Activated T-cell treated with anti-CD3 and anti-CD28 coated beads for 24 hours (primary cell): Measurements from ENCODE around the gene H2AZ2.
"Not testable (repeated sequence)": the region's sequence is repeated elsewhere in the genome, so short reads cannot be mapped to it uniquely, and the experiment has no call there.

Experiments used
- DNase-seq: peaks from one replicate; pipeline ENCODE4 v3.0.0-alpha.2; 2020; ENCODE audit warnings: low read depth

H2AZ2 gene

DNA sequence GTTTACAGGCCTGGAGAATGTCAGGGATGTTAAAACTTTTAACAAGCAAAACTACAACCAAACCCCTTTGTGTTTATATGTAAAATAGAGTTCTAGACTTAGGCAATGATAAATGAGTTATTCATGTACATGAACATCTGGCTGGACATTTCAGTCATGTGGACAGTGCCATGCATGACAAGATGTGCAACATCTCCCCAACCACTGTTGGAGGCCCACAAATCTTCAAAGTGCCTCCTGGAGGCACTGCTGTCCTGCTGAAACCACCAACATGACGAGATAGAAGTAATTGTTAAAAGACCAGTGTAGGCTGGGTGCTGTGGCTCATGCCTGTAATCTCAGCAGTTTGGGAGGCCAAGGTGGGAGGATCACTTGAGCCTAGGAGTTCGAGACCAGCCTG, 33.0 kb downstream of the H2AZ2 start:
- DNase-seq = no peak

DNA sequence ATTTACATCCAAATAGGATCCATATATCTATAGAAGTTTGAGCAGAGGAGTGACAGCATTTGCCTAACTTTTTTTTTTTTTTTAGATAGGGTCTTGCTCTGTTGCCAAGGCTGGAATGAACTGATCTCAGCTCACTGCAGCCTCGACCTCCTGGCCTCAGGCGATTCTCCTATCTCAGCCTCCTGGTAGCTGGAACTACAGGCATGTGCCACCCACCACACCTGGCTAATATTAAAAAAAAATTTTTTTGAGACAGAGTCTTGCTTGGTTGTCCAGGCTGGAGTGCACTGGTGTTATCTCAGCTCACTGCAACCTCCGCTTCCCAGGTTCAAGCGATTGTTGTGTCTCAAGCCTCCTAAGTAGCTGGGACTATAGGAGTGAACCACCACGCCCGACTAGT, 36.3 kb downstream of the H2AZ2 start:
- DNase-seq = no peak

DNA sequence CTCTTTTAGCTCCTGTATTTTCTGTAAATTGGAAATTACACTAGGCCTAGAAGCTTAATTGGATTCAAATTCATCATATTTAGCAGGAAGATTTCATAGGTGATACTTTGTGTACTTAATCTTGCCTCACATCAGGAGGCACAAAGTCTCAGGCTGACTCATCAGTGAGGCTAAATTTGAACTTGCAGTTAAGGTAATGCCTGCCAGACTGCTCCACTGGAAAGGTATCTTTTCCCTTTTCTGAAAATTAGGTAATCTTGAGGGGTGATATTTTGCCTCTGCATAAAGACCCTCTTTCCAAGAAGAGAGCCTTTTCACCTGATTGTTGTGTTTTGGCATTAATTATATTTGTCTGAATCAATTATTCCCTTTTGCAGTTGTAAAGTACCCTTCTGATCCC, 36.8 kb downstream of the H2AZ2 start:
- DNase-seq = no peak

DNA sequence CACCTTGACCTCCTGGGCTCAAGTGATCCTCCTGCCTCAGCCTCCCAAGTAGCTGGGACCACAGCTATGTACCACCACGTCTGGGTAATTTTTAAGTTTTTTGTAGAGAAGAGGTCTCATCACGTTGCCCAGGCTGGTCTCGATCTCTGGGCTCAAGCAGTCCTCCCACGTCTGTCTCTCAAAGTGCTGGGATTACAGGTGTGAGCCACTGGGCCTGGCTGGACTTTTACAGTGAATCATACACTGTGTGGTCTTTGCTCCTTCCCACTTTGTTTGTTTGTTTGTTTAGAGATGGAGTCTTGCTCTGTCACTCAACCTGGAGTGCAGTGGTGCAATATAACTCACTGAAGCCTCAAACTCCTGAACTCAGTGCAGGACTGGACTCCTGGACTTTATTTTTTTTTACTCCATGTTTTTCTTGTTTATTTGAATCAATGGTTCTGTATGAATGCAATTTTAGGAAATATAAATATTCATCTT, 38.9 kb downstream of the H2AZ2 start:
- DNase-seq = no peak

DNA sequence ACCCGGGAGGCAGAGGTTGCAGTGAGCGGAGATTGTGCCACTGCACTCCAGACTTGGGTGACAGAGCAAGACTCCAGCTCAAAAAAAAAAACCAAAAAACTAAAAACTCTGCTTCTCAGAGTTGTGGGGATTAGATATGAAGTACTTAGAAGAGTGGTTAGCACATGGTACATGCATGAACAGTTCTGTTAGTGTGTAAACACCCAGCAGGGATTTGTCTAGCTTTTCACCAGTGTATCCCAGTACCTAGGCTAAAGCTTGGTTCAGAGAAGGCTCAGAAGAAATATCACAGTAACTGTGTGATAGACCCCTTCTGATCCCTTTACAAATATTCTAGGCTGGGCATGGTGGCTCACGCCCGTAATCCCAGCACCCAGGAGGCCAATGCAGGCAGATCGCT, 41.9 kb downstream of the H2AZ2 start:
- DNase-seq = no peak

DNA sequence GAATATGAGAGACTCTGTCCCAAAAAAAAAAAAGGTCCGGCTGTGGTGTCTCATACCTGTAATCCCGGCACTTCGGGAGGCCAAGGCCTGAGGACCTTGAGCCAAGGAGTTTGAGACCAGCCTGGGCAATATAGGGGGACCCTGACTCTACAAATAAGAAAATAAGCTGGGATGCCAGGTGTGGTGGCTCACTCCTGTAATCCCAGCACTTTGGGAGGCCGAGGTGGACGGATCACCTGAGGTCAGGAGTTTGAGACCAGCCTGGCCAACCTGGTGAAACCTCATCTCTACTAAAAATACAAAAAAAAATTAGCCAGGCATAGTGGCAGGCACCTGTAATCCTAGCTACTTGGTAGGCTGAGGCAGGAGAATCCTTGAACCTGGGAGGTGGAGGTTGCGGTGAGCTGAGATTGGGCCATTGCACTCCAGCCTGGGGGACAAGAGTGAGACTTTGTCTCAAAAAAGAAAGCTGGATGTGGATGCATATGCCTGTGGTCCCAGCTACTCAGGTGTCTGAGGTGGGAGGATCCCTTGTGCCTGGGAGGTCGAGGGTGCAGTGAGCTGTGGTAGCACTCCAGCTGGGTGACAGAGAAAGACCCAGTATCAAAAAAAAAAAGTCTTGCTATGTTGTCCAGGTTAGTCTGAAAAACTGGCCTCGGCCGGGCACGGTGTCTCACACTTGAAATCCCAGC, 43.9 kb downstream of the H2AZ2 start:
- not testable (repeated sequence) for DNase-seq

DNA sequence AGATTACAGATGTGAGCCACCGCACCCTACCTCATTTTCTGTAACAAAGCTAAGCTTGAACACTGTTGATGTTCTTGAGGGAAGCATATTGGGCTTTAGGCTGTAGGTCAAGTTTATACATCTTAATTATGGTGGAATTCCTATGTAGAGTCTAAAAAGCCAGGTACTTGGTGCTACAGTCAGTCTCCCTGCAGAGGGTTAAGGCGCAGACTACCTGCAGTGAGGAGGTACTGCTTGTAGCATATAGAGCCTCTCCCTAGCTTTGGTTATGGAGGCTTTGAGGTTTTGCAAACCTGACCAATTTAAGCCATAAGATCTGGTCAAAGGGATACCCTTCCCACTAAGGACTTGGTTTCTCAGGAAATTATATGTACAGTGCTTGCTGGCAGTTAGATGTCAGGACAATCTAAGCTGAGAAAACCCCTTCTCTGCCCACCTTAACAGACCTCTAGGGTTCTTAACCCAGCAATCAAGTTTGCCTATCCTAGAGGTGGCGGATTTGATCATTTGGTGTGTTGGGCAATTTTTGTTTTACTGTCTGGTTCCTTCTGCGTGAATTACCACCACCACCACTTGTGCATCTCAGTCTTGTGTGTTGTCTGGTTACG, 45.4 kb downstream of the H2AZ2 start:
- no peak for DNase-seq

DNA sequence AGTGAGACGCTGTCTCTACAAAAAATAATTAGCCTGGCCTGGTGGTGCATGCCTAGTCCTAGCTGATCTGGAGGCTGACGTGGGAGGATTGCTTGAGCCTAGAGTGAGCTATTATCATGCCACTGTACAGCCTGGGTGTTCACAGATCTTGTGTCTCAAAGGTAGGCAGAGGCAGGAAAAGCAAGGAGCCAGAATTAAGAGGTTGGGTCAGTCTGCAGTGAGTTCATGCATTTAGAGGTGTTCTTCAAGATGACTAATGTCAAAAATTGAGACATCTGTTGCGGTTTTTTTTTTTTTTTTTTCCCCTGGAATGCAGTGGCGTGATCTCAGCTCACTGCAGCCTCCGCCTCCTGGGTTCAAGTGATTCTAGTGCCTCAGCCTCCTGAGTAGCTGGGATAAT, 46.0 kb downstream of the H2AZ2 start:
- no peak for DNase-seq

DNA sequence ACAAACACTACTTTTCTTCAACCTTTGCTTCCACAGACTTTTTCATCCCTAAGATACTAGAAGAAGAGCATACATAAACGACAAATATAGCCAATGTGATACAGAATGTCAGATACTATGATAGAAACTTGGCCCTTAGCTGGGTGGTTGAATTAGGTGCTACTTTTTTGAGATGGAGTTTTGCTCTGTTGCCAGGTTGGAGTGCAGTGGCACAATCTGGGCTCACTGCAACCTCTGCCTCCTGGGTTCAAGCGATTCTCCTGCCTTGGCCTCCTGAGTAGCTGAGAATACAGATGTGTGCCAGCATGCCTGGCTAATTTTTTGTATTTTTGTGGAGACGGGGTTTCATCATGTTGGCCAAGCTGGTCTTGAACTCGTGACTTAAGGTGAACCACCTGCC, 47.9 kb downstream of the H2AZ2 start:
- no peak for DNase-seq

DNA sequence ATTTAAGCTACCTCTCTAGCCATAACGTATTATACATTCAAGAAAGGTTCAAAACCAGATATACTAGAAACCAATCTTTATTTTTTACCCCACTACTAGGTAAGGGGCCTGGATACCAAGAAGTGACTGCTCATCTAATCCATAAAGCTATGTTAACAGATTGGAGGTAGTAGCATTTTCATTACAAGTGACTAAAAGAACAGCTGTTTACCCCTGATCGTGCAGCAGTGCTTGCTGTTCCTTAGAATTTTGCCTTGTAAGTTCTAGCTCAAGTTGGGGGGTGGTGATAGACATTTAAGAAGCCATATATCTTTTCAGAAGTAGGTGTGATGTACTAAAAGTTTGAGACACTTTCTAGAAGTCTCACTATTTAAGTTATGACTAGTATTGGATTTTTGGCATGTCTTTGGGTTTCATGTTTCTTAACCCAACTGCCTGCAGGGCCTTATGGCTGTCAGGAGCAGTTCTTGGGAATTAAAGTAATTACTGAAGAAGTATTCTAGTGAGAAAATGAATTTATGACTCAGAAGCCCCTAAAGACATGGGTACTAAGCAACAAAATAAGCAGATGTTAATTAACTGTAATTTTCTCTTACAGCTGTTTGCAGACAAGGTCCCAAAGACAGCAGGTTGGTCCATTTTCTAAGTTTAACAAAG, 49.1 kb downstream of the H2AZ2 start:
- DNase-seq = no peak

DNA sequence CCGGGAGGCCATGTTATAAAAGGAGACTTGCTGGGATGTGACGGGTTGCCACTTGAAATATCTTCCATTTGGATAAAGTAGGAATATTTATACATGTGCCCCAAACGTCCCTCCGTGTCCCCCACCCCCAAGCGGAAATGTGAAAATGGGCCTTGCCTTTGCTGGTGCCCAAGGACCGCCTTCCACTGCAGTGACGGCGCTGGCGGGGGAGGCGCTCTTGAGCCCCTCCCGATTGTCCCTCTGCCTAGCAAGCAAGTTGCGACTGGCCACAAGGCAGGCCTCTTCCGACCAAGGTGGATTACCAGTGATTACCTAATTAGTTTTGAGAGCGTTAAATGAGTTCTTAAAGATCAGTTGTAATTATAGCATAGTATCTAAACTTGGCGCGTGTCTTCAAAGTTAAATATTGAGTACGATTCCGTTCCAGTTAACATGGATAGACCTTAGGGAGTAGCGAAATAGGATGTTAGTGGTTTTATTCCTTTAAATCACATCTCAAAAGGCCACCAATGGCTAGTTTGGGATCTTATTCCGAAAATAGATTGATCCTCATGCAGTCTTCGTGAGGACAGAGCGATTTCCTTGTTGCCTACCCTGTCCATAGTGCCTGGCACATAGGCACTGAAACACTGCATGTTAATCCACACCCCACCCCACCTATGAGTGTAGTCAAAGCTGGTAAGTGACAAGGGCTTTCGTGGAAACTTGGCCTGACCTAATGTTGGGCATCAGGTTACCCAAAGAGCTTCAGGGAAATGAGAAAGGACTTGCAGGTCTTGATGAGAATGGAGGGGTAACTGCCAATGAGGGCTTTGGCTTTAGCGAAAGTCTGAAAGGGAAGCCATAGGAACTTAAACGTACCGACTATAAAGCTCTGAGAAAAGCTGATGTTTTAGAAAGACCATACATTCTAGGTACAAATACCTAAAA, 50.3 kb downstream of the H2AZ2 start:
- DNase-seq = peak; percentile 79

DNA sequence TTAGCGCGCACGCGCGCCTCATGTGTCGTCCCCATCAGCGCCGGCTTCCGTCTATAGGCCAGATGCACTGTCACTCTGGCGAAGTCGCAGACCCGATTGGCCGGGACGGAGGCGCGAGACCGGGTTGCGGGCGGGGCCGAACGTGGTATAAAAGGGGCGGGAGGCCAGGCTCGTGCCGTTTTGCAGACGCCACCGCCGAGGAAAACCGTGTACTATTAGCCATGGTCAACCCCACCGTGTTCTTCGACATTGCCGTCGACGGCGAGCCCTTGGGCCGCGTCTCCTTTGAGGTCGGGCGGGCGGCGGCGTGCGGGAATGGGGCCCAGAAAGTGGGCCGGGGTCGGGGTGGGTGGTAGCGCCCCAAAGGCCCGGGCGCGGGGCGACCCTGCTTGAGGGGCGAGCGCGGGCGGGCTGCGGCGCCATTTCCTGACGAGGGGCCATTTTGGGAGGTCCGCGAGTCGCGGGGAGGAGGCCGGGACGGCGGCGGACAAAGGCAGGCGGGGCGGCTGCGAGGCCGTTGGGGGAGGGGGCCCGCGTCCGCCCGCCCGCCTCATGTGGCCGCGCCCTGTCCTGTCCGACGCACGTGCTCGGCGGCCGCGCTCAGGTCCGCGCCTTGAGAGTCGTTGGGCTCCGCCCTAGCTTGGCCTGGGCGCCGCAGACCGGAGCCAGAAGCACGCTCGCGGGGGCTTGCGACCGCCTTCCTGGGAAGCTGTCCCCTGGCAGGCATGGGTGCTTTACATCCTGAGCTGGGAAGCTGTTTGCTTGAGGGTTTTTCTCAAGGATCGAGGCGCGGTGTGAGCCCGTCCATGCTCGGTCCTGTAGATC, 51.2 kb downstream of the H2AZ2 start, which contains the start of gene PPIA:
Gene PPIA (plus strand): TSS at position 178 of the 825 bp plus-strand sequence. CDS start 44 bp downstream, at position 222.
- DNase-seq = peak; percentile 98

DNA sequence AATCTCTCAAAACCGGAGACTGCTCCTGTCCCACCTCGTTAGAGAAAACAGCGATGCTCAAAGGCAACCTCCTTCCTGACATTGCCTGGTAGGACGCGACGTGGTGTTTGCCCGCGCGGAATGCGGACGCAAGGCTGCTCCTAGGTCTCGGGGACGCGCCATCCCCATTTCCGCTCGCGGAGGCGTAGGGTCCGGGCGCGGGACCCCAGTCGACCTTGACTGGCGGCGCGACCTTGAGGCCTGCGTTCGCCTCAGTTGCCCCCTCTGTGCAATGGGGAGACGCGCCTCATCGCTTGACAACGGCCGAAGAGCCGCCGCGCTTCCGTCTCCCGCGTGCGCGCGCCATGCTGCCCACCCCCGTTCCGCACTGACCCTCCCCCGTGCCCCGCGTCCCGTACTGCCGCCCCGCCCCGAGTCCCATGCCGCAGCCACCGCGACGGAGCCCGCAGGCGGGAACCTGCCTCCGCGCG, 51.8 kb downstream of the H2AZ2 start:
- no peak for DNase-seq

DNA sequence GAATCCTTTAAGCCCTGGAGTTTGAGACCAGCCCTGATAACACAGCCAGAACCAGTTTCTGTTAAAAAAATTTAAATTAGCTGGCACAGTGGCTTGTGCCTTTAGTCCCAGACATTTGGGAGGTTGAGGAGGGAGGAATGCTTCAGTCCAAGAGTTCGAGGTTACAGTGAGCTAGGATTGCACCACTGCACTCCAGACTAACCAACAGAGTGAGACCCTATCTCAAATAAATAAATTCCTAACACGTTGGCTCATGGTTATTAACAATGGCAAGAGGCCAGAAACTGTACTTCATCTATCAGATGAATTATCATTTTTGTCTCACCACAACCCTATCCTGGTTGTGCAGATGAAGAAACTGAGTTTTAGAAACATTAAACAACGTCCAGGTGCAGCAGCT, 53.6 kb downstream of the H2AZ2 start:
- no peak for DNase-seq

DNA sequence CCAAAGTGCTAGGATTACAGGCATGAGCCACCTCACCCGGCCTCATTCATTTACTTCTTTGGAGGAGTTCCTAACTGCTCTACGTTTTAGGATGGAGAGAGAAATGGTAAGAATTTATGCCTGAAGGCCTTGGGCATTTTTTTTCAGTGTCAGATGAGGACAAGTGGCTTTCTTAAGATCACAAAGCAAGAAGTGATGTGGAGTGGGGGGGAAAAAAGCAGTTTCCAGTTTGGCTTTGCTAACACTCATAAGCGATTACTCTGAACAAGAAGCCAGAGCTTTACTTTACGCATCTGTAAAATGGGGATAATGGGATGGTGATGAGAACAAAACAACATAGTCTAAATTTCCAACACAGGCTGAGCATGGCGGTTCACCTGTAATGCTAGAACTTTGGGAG, 54.0 kb downstream of the H2AZ2 start:
- no peak for DNase-seq

DNA sequence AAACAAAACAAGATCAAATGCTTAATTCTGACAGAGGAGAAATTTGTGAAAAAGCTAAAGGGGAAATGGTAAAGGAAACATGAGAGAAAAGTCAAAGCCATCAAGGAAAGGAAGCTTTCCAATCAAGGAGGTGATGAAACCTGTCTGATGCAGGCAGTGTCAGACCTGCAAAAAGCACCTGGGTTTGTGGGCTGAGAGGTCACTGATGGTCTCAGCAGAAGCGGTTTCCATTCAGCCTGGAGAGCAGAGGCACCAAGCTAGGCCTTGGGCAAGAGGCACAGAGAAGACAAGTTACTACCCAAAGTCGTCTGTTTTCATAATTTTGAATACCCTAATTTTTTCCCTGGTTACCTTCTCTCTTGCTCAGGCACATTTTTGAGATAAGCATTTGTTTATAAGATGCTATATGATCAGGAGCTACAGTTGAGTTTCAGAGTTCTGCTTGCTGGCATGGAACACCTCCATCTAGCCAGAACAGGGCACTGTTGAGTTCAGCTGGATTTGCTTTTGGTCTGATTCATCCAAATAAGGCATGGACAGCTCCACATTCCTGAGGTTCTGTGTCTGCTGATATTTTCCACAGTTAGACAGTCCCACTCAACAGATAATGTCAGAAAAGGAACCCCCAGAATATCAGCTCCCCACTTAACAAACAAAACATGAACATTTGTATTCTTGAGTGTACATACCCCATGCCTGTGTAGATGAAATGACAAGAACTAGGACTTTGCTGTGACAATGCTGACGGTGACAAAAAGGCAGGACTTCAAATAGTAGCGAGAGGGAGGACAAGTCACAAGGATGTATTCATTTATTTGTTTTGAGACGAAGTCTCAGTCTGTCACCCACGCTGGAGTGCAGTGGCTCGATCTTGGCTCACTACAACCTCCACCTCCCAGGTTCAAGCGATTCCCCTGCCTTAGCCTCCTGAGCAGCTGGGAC, 56.3 kb downstream of the H2AZ2 start:
- DNase-seq = no peak

DNA sequence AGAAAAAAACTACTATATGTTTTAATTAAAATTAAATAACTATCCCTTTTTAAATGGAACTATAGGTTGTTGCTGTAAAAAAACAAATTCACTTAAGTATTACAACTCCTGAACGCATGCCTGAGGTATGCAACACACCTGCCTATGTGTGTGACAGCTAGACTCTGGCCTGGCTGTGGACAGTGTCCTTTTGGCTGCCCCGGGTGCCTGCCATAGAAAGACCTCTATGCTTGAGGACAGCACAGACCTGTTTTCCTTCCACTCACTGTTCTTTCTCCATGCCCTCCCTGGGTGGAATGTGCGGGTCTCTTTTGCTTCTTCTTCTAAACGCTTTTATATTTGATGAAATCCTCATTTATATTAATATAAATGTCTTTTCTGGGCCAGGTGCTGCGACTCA, 57.9 kb downstream of the H2AZ2 start:
- no peak for DNase-seq

DNA sequence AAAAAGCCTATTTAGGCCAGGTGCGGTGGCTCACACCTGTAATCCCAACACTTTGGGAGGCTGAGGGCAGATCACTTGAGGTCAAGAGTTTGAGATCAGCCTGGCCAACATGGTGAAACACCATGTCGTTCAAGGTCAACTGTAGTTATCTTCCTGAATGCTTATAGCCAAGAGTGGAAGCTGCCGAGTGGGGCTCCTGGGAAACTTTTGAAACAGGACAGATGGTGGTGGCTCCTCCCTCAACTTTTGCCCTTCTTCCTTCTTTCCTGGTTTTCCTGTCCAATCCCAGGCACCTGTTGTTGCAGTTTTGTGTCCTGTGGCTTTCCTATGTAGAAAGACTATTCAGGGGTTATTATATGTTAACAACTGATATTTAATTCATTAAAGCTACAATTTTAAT, 60.1 kb downstream of the H2AZ2 start:
- no peak for DNase-seq

DNA sequence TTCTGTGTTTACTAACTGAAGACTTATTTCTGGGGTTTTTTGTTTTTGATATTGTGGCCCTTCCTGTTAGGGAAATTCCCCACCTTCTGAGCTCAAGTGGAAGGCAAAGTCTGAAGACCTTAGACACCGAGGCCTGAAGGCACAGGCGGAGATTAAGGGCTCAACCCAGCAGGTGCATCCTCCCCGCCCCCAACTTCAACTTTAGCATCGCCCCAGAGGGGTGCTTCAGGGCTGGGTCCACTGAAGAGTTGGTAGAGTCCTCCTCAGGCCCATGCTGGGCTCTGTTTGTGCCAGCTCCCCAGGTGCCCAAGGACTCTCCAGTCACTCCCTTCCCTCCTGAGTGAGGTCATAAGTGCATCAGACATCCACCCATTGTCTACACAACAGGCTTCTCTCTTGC, 60.8 kb downstream of the H2AZ2 start:
- no peak for DNase-seq

DNA sequence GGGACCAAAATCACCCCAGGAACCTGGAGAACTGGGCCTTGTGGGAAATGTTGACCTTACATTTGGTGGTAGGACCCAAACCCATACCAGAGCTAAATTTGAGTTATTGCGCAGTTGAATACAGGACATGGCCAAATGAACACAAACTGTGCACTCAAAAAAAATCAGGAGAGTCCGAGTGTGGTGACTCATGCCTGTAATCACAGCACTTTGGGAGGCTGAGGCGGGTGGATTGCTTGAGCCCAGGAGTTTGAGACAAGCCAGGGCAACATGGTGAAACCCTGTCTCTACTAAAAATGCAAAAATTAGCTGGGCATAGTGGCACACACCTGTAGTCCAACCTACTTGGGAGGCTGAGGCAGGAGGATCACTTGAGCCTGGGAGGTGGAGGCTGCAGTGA, 62.7 kb downstream of the H2AZ2 start:
- DNase-seq = not testable (repeated sequence)
